ENCODE measurements around the gene ELFN2.
"Not testable (repeated sequence)": the region's sequence is repeated elsewhere in the genome, so short reads cannot be mapped to it uniquely, and the experiment has no call there.

Gene ELFN2

DNA sequence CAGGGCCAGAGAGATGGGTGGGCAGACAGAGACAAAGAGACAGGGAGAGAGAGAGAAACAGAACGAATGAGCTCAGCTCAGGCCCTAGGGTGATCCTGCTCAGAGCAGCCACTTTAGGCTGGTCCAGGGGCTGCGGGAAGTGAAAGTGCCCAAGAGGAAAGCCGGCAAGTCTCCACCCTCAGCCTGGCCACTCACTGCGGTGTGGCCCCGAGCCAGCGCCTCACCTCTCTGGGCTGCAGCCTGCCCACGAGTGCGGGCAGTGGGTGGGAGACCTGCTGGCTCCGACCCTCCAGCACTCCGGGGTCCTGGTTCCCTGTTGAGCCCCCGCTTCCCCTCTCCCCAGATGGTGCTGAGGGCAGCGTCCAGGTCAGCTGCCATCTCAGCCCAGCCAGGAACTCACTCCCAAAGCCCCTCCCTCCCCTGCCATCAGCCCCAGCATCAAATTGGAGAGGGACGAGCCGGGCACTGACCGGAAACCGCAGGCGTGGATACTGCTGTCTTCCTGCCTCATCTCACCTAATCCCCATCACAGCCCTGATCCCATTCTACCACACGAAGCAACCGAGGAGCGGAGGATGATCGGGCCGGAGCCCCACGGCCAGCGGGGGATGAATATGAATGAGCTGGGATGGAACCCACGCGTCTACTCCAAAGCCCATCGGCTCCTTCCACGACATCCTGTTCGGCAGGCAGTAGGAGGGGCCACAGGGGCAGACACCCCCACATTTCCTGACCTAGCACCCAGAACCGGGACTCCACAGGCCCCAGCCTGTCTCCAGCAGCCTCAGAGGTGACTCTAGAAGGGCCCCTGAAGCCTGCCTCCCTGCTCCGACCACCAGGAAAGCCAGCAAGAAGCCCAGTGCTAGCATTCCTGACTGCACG is 16.9 kb downstream of the ELFN2 start:
- DNase-seq (ENCODE audit: low read depth) = no peak

GRCh38 chr22:37409459-37410050 is 17.7 kb downstream of the ELFN2 start:
- DNase-seq (ENCODE audit: low read depth) = no peak

- no peak for DNase-seq (ENCODE audit: low read depth)
These were observed 18.2 kb downstream of the ELFN2 start for GRCh38 chr22:37409031-37409430.

- no peak for DNase-seq (ENCODE audit: low read depth)
These were observed 19.4 kb downstream of the ELFN2 start for GRCh38 chr22:37407856-37408255.

GRCh38 chr22:37406441-37407235 is 20.6 kb downstream of the ELFN2 start:
- DNase-seq (ENCODE audit: low read depth) = no peak

- no peak for DNase-seq (ENCODE audit: low read depth)
These were observed 23.2 kb downstream of the ELFN2 start for GRCh38 chr22:37404091-37404490.

- DNase-seq (ENCODE audit: low read depth) = no peak
These were observed 23.9 kb downstream of the ELFN2 start for GRCh38 chr22:37403267-37403960.

DNA sequence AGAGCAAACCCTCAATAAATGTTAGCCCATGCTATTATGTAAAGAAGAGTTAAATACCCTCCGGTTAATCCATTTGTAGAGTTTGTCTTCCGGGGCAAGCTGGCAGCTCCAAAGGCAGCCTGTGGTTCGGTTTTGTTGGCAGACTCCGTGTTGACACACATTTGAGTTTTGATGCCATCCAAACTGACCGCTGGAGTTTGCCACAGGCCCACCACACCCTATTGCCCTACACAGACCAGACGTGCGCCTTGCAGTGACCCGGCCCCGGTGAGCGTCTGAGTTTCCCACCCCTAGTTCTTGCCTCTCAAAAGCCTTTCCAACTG is 25.1 kb downstream of the ELFN2 start:
- DNase-seq (ENCODE audit: low read depth) = no peak

DNA sequence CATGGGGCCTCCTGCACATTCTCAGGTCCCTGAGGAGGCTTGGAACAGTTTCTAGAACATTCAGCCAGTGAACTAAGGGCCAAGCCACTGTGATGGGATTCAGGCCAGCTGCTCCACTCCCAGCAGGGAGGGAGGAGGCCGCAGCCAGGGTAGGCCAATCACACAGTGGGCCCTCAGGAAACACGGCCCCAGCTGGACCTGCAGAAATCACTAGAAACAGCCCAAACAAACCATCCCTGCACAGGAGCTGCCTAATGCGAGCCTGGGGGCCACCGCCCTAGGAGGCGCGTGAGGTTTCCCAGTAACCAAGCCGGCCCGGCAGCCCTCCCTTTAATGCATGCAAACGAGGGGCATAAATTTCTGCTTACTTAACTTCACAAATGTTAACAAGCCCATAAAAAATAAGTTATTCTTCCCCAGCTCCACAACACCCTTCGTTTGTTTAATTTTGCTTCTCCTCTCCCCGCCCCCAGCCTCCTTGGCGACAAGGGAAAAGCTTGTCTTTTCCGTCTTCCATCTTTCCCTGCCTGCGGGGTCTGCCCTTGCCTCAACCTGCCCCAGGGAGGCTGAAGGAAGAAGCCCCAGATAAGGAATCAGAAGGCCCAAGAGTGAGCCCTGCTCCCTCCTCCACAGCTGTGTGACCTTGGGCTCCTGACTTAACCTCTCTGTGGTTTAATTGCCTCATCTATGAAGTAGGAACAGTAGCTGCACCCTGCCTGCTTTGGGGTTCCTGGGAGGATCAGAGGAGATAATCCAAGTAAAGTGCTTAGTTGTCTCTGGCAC is 25.7 kb downstream of the ELFN2 start:
- DNase-seq (ENCODE audit: low read depth) = no peak

GRCh38 chr22:37400719-37401118 is 26.6 kb downstream of the ELFN2 start:
- no peak for DNase-seq (ENCODE audit: low read depth)

DNA sequence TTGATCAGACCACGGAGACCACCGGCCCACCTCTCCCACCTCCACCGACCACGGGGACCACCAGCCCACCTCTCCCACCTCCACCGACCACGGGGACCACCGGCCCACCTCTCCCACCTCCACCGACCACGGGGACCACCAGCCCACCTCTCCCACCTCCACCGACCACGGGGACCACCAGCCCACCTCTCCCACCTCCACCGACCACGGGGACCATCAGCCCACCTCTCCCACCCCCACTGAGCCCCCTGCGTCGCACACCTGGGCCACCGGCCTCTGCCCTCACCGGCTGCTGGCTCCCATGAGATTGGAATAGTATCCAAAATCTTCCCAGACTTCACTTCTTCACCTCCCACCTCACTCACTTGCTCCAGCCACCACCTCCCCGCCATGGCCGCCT is 27.8 kb downstream of the ELFN2 start:
- not testable (repeated sequence) for DNase-seq (ENCODE audit: low read depth)

- no peak for DNase-seq (ENCODE audit: low read depth)
These were observed 30.1 kb downstream of the ELFN2 start for GRCh38 chr22:37397226-37397625.

DNA sequence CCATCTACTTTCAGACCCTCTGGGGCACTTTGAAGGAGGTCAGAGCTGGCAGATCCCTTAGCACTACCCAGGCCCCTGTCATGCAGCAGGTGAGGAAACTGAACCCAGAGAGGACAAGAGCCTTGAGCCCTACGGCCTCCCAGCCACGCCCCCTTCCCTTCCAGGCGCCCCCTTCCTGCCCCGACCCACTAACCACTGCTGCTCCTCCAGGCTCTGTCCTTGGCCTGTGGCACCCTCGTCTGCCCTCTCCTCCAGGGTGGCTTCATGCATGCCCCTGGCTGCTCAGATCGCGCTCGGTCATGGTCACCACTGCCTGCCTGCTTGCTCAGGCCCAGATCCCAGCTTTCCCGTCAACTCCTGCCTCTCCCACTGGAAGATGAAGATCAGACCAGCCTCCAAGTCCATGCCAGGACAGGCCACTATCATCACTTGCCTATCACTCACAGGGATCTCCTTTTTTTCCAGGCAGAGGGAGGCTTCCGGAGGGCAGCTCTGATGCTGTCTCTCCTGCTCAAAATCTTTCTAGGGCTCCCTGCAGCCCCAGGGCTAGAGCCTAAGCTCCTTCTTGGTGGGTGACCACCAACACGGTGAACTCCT is 30.7 kb downstream of the ELFN2 start:
- DNase-seq (ENCODE audit: low read depth) = no peak

- DNase-seq (ENCODE audit: low read depth) = no peak
These were observed 32.9 kb downstream of the ELFN2 start for GRCh38 chr22:37394341-37394740.

GRCh38 chr22:37393746-37394145 is 33.5 kb downstream of the ELFN2 start:
- no peak for DNase-seq (ENCODE audit: low read depth)

DNA sequence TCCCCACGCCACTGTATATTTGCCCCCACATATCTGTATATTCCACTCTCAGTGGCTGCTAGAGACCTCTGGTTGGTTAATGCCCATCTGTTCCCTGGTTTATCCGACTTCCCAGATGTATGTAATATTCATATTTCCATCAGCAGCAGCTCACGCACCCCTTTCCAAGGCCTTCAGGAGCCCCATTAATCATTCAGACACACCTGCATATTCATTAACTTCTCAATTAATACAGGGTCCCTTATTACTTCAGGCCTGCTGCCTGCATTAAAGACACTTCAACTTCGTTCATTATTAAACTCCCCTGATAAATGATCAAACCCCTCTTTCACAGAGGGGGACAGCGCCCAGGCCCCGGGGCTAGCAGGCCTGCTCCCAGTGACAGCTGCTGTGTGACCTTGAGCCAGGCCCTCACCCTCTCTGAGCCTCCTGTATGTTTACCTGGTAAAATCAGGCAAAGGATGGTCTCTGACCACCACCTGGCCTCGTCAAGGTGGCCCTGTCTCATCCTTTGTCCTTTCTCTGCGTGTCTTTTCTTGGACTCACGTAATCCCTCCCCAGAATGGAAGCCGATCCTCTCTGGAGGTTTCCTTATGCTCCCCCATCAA is 34.5 kb downstream of the ELFN2 start:
- no peak for DNase-seq (ENCODE audit: low read depth)

DNA sequence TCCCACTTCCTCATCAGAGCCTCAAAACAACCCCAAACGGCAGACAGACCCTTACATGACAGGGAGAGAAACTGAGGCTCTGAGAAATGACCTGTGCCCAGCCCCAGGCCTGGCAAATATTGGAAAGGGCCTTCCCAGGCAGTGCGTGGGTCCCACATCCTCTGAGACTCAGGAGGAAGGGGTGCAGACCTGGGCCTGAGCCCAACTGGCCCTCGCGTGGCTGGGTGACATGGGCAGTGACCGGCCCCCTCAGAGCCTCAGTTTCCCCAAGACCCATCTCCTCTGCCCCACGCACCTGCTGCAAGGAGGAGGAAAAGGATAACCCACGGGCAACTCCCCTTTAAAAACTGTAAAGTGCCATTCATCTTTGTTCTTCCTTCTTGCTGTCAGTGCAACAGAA is 35.6 kb downstream of the ELFN2 start:
- no peak for DNase-seq (ENCODE audit: low read depth)

- DNase-seq (ENCODE audit: low read depth) = no peak
These were observed 37.2 kb downstream of the ELFN2 start for GRCh38 chr22:37390075-37390474.

DNA sequence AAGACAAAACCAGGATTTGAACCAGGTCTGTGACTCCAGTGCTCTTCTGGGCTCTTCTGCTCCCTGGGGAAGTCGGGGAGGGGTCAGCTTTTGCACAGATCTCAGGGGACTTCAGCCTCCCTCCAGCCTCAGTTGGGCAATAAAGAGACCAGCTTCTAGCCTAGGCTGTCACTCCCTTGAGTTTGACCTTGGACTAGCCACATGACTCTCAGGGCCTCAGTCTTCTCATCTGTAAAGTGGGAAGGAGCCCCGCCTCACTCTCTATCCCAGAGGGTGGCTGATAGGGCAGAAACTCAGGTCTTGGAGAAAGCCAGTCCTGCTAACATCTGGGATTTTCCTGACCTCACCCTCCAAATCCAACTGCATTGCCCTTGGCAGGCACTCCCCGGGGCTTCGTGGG is 38.7 kb downstream of the ELFN2 start:
- no peak for DNase-seq (ENCODE audit: low read depth)

DNA sequence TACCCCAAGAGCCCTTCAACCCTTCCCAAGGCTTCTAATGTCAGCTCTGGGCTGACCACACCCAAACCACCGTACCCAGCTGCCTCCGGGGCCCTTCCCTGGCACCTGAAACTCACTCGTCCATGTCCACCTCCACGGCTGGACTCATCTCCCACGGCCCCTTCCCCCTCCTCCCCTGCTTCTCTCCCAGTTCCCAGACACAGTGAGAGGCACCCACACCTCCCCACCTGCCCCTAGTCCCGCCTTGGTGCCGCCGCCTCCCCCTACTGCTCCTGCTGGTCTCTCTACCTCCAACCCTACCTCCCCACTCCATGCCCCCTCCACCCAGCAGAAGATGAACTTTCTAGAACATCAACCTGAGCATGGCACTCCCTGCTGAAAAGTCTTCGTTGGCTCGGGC is 39.5 kb downstream of the ELFN2 start:
- no peak for DNase-seq (ENCODE audit: low read depth)

GRCh38 chr22:37386441-37386840 is 40.8 kb downstream of the ELFN2 start:
- no peak for DNase-seq (ENCODE audit: low read depth)
